ENCODE measurements around the gene C1orf21. TPM values are rescaled to one million over a fixed set of nuclear protein-coding genes. Genes with fewer than 3 reads are reported as not detected.

Gene C1orf21
- total RNA-seq, 1 donor from 2014 or later: 33.1 TPM

DNA sequence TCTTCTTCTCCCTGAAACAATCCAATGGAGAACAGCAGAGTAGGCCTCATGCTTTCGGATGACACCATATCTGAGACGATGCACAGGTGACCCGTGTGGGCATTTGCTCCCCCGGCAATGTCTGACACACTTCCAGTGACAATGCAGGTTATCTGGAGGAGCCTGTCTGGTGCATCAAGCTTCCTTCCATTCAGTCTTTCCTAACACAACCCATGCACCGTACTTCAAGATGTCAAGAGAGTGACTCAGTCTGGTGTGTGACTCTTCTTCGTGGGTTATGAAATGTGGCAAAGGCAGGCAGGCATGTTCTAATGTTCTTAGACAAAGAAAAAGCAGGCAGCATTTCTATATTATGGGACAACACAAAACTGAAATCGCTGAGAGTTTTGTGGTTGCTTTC is 208.8 kb downstream of the C1orf21 start:
- Mint-ChIP-seq H3K4me3 (no peak overlapping the region), H3K4me1 (peaks cover 53% of the 10 kb centered on the region), H3K9me3 (peaks cover 4% of the 10 kb centered on the region), H3K27me3 (ENCODE audit: low read depth) (no peaks in the 10 kb centered on the region), H3K27ac (no peak overlapping the region), H3K36me3 (peaks cover 4% of the 10 kb centered on the region)
- TF ChIP-seq, protein P1, sequence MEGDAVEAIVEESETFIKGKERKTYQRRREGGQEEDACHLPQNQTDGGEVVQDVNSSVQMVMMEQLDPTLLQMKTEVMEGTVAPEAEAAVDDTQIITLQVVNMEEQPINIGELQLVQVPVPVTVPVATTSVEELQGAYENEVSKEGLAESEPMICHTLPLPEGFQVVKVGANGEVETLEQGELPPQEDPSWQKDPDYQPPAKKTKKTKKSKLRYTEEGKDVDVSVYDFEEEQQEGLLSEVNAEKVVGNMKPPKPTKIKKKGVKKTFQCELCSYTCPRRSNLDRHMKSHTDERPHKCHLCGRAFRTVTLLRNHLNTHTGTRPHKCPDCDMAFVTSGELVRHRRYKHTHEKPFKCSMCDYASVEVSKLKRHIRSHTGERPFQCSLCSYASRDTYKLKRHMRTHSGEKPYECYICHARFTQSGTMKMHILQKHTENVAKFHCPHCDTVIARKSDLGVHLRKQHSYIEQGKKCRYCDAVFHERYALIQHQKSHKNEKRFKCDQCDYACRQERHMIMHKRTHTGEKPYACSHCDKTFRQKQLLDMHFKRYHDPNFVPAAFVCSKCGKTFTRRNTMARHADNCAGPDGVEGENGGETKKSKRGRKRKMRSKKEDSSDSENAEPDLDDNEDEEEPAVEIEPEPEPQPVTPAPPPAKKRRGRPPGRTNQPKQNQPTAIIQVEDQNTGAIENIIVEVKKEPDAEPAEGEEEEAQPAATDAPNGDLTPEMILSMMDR (IDR thresholded peaks at IDR 0.05; ENCODE audit: unreplicated experiment): no peak
- no peak for DNase-seq (ENCODE audit: low spot score in 2 of 2, unreplicated experiment in 2 of 2)

DNA sequence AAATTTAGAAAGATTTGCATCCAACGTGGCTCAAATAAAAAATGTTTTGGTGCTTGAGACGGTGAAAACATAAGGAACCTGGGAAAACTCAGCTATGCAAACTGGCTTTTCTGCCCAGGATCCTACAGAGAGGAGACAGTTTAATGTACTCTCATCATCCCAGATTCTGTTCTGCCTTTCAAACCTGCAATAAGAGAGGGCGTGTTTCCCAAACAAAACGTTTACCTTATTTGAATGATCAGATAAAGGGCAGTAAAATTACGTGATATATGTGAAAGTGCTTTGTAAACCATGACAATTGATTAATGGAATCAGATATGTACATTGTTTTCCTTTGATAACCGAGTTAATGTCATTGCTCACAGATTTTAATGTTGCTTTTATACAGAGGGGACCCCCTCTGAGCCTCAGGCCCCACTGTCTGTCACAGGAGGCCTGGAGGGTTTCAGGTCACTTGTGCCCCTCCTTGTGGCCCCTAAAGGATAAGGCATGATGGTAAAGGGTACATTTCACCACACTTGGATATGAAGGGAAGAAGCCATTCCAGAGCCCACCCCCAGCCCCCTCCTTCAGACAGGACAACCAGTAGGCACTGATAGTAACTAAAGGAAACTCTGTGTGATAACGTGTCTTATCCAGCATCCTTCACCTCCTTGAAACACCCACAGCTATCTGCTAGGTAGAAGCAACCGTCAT is 210.3 kb downstream of the C1orf21 start:
- TF ChIP-seq, protein P1 (IDR thresholded peaks at IDR 0.05; ENCODE audit: unreplicated experiment): no peak
- Mint-ChIP-seq H3K4me3 (no peak overlapping the region), H3K27ac (peak overlapping the region; percentile 17), H3K4me1 (peaks cover 50% of the 10 kb centered on the region), H3K36me3 (no peaks in the 10 kb centered on the region), H3K27me3 (ENCODE audit: low read depth) (no peaks in the 10 kb centered on the region), H3K9me3 (no peaks in the 10 kb centered on the region)
- no peak for DNase-seq (ENCODE audit: low spot score in 2 of 2, unreplicated experiment in 2 of 2)

DNA sequence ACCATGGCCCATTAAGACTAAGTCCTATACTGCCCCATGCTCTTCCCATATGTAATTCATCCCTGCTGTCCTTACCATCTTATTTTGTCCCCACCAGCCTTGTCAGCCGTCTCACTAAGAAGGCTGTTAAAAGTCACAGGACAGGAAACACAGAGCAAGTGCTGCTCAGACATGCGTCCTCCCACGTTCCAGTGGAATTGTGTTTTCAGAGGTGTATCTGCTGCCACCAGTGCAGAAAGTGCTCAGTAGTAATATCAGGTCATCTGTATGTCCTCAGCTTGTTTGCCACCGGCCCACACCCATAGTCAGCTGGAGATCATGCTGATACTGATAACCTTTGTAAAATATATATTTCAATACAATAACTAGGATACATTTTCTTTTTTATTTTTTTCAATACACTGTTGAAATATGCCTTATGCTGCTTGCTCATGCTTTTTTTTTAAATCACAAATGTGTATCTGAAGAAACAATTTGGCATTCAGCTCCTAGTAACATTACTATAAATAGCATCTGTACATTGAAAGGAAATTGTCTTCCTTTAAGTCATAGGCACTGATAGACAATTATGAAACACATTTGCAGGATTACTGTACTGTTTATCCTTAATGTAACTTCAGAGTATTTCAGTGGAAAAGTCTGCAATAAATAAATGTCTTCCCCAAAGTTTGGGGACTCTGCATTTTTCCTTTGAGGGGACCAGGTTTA is 211.0 kb downstream of the C1orf21 start:
- H3K27ac Mint-ChIP-seq: peak overlapping the region; percentile 17
- DNase-seq (ENCODE audit: low spot score in 2 of 2, unreplicated experiment in 2 of 2): no peak

DNA sequence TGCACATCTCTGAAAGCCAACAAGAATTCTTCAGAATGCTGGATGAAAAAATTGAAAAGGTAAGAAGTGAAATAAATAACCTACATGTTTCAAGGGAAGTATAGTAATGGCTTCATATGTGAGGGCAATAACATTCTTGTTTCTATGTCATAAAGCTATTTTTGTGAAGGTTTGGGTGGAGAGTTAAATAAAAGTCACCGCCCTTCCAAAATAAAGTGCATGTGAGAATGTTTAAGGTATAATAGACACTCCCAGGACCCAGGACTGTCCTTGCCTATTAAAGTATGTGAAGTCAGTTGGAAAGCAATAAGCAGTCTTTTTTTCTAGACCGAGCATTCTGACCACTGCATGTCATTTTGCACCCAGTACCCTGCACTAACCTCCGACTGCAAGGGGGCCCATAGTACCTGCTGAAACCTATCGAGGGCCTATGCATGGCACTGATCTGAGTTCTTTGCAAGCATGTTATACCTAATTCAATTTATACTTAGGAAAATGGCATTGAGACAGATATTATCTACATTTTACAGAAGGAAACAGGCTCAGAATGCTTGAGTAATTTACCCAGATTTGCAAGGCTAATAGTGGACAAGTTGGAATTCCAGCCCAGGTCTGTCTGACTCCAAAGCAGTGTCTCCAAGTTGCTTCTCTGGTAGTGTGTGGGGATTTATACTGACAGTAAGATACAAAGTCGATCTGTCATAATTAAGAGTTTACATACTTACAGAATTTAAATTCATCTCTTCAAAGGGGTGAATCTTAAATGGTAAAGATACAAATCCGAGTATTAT is 211.8 kb downstream of the C1orf21 start:
- DNase-seq (ENCODE audit: low spot score in 2 of 2, unreplicated experiment in 2 of 2): no peak
- no peak overlapping the region for H3K27ac Mint-ChIP-seq
- peaks cover 2% of the 10 kb centered on the region for H3K36me3 Mint-ChIP-seq
- TF ChIP-seq, protein P1 (IDR thresholded peaks at IDR 0.05; ENCODE audit: unreplicated experiment): no peak
- peaks cover 42% of the 10 kb centered on the region for H3K4me1 Mint-ChIP-seq
- no peak overlapping the region for H3K4me3 Mint-ChIP-seq
- H3K27me3 Mint-ChIP-seq (ENCODE audit: low read depth): no peaks in the 10 kb centered on the region
- no peaks in the 10 kb centered on the region for H3K9me3 Mint-ChIP-seq

More for the DNA sequence above, 211.0 kb downstream of the C1orf21 start:
- no peaks in the 10 kb centered on the region for H3K36me3 Mint-ChIP-seq
- H3K4me3 Mint-ChIP-seq: no peak overlapping the region
- TF ChIP-seq, protein P1 (IDR thresholded peaks at IDR 0.05; ENCODE audit: unreplicated experiment): no peak
- peaks cover 46% of the 10 kb centered on the region for H3K4me1 Mint-ChIP-seq
- H3K9me3 Mint-ChIP-seq: no peaks in the 10 kb centered on the region
- H3K27me3 Mint-ChIP-seq (ENCODE audit: low read depth): no peaks in the 10 kb centered on the region

DNA sequence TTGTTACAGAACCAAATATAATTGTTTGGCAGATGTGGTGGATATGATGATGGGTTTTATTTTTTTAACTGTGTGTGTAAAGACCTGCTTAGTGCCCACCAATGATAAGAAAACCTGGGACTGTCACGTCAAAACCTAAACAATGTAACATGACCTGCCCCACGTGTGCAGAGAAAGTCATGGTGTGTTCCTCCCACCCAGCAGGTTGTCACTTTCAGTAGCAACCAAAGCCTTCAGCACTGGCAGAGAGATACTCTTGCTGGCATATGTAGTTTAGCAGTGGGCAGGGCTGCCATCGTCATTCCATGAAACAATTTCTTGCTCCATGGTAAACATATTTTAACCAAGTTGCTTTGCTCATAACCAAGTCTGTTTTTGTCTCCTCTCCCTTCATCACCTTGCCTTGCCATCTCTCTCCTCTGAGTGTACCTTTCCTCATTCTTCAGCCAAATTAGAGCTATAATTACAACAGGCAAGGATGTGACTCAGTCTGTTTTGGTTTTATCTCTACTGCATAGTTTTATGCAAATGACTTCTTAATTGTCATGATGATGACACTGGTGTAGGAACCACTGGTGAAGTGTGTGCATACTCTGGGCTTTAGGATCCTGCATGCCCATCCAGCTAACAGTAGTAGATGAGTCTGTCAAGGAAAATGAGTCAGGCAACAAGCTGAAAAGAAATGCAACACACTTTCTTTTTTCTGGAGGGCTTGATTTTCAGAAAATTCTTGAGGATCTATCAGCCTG is 217.5 kb downstream of the C1orf21 start:
- TF ChIP-seq, protein P1 (IDR thresholded peaks at IDR 0.05; ENCODE audit: unreplicated experiment): no peak
- H3K4me1 Mint-ChIP-seq: peaks cover 9% of the 10 kb centered on the region

More for the DNA sequence above, 217.5 kb downstream of the C1orf21 start:
- H3K27ac Mint-ChIP-seq: no peak overlapping the region
- DNase-seq (ENCODE audit: low spot score in 2 of 2, unreplicated experiment in 2 of 2): no peak
- no peak overlapping the region for H3K4me3 Mint-ChIP-seq
- no peaks in the 10 kb centered on the region for H3K9me3 Mint-ChIP-seq
- H3K27me3 Mint-ChIP-seq (ENCODE audit: low read depth): no peaks in the 10 kb centered on the region
- H3K36me3 Mint-ChIP-seq: peaks cover 4% of the 10 kb centered on the region

Data from mesothelial cell of epicardium (in vitro differentiated cells).